CD4-positive, alpha-beta memory T cell (primary cell): Measurements from ENCODE around the gene AMOTL2. TPM values are rescaled to one million over a fixed set of nuclear protein-coding genes. Genes with fewer than 3 reads are reported as not detected.

ENCODE experiments used
- CTCF ChIA-PET: fragments of 350-600 bp; sonication (Branson Sonifier 250); formaldehyde crosslinking; loops from one replicate; lab custom pipeline; 2021; ENCODE audit warnings: inconsistent platforms; ENCODE audit not compliant: partially characterized antibody; lab: Charles Lee
- POLR2A ChIA-PET: fragments of 350-600 bp; sonication (Branson Sonifier 250); formaldehyde crosslinking; loops from one replicate; lab custom pipeline; 2021; ENCODE audit not compliant: partially characterized antibody; lab: Charles Lee
- DNase-seq, 5 donors: peaks; one replicate each; pipeline versions ENCODE4 v3.0.0 to v3.0.0-alpha.2; 2020 to 2022; ENCODE audit warnings: mixed read lengths in 1 of 5
- H3K27ac ChIP-seq: one replicate; pipeline ENCODE4 v1.7.0; 2013; ENCODE audit warnings: low read depth, low read length
- H3K27me3 ChIP-seq: 2 replicates; pipeline ENCODE4 v1.7.0; 2013; ENCODE audit warnings: mild to moderate bottlenecking, low read length, moderate library complexity; ENCODE audit not compliant: insufficient read depth
- H3K36me3 ChIP-seq: 2 replicates; pipeline ENCODE4 v1.7.0; 2013; ENCODE audit warnings: mild to moderate bottlenecking, low read length, moderate library complexity; ENCODE audit not compliant: insufficient read depth
- H3K4me1 ChIP-seq: 2 replicates; pipeline ENCODE4 v1.7.0; 2013; ENCODE audit warnings: mild to moderate bottlenecking, low read length, moderate library complexity; ENCODE audit not compliant: insufficient read depth
- H3K4me3 ChIP-seq, 2 donors: one replicate each; pipeline ENCODE4 v1.7.0; 2013; ENCODE audit warnings: low read length in 2 of 2, mild to moderate bottlenecking in 1 of 2
- H3K9me3 ChIP-seq, 2 donors: one replicate each; pipeline ENCODE4 v1.7.0; 2013; ENCODE audit warnings: low read length in 2 of 2, control low read depth in 1 of 2; ENCODE audit not compliant: control insufficient read depth in 1 of 2
- H3K27ac Mint-ChIP-seq, 7 donors: one replicate each; pipeline ENCODE4 v1.8.0; 2020 to 2021; ENCODE audit warnings: mixed read lengths in 7 of 7, mild to moderate bottlenecking in 6 of 7, inconsistent platforms in 3 of 7, moderate library complexity in 3 of 7
- H3K27me3 Mint-ChIP-seq, 2 donors: one replicate each; pipeline ENCODE4 v1.8.0; 2020 to 2021; ENCODE audit warnings: mixed read lengths in 2 of 2
- H3K36me3 Mint-ChIP-seq, 2 donors: one replicate each; pipeline ENCODE4 v1.8.0; 2020 to 2021; ENCODE audit warnings: mixed read lengths in 2 of 2, inconsistent platforms in 1 of 2, mild to moderate bottlenecking in 1 of 2
- H3K4me1 Mint-ChIP-seq, 4 donors: one replicate each; pipeline ENCODE4 v1.8.0; 2020 to 2021; ENCODE audit warnings: mixed read lengths in 4 of 4, mild to moderate bottlenecking in 1 of 4
- H3K4me3 Mint-ChIP-seq, 8 donors: one replicate each; pipeline ENCODE4 v1.8.0; 2020 to 2021; ENCODE audit warnings: mixed read lengths in 8 of 8, mild to moderate bottlenecking in 7 of 8, moderate library complexity in 6 of 8, inconsistent platforms in 3 of 8
- H3K9me3 Mint-ChIP-seq, 8 donors: one replicate each; pipeline ENCODE4 v1.8.0; 2020 to 2021; ENCODE audit warnings: mixed read lengths in 8 of 8, mild to moderate bottlenecking in 5 of 8, inconsistent platforms in 3 of 8, moderate library complexity in 1 of 8
- intact Hi-C: fragments of 100-400 bp; cut with micrococcal nuclease; formaldehyde crosslinking; loops from one replicate; pipeline ENCODE4 v1.15.1; 2023
- polyA plus RNA-seq, 2 donors: library from polyadenylated mRNA; unstranded; fragments of 300-500 nt; fragmentation: Illumina TruSeq; gene quantifications; one replicate each; pipeline ENCODE4 v1.2.3, GENCODE V29; 2021
- total RNA-seq, 2 experiments: library from RNA; stranded (reverse); gene quantifications; one replicate each; pipeline ENCODE4 v1.2.3, GENCODE V29; 2021

Gene AMOTL2
- total and polyA plus RNA-seq, 4 experiments from 2014 or later = 0.23 to 0.48 TPM; not detected in 2

DNA sequence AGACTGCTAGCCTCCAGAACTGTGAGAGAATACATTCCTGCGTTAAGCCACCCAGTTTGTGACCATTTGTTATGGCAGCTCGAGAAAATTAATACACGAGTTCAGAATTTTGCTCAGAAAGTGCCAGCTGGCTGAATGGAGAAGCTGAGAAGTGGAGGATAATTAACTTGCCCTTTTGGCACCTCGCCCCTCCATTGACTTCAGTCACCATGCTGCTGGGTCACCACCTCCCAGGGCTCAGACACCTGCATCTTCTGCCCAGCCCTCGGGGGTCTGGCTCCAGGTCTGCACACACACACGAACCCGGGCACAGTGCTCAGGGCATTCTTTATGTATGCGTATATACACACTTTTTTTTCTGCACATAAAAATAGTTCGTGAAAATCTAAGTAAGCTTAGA lies 32.0 kb downstream of the AMOTL2 start:
- no peaks in the 10 kb centered on the region for H3K27me3 ChIP-seq
- H3K27ac Mint-ChIP-seq = no peak overlapping the region
- no peaks in the 10 kb centered on the region for H3K4me1 ChIP-seq
- H3K4me1 Mint-ChIP-seq = peaks cover 0 to 2% (median 0%) of the 10 kb centered on the region in 4 donors
- no peak overlapping the region for H3K4me3 ChIP-seq
- no peak overlapping the region for H3K4me3 Mint-ChIP-seq
- H3K27ac ChIP-seq = no peak overlapping the region
- H3K27me3 Mint-ChIP-seq = peaks cover 2 to 3% of the 10 kb centered on the region in 2 donors
- H3K36me3 Mint-ChIP-seq = no peaks in the 10 kb centered on the region
- DNase-seq = no peak
- intact Hi-C loops = no loop called here
- CTCF ChIA-PET = no interaction called here
- no peaks in the 10 kb centered on the region for H3K36me3 ChIP-seq
- POLR2A ChIA-PET = no interaction called here
- H3K9me3 ChIP-seq = peaks cover 0 to 9% of the 10 kb centered on the region in 2 donors
- H3K9me3 Mint-ChIP-seq = peaks cover 0 to 15% (median 12%) of the 10 kb centered on the region in 8 donors

DNA sequence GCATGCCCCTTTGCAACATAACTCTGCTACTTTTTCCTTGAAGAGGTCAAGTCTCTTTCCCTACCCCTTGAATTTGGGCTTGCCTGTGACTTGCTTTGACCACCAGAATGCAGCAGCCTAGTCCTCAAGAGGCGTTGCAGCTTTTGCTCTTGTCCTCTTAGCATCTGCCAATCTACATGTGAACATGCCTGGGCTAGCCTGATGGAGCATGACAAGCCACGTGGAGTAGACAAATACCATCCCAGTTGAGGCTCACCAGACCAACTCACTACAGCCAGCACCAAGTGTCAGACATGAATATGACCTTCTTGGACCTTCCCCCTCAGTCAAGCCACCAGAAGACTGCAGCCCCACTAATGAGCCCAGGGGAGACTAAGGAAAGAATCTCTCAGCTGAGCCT lies 32.9 kb downstream of the AMOTL2 start:
- H3K4me1 ChIP-seq = no peaks in the 10 kb centered on the region
- H3K27ac ChIP-seq = no peak overlapping the region
- intact Hi-C loops = no loop called here
- H3K4me3 ChIP-seq = no peak overlapping the region
- H3K9me3 ChIP-seq = peaks cover 0 to 1% of the 10 kb centered on the region in 2 donors
- Mint-ChIP-seq H3K36me3 (no peaks in the 10 kb centered on the region), H3K4me3 (no peak overlapping the region), H3K27me3 (peaks cover 2 to 3% of the 10 kb centered on the region in 2 donors), H3K27ac (no peak overlapping the region), H3K9me3 (peaks cover 0 to 6% (median 4%) of the 10 kb centered on the region in 8 donors), H3K4me1 (peaks cover 0 to 2% (median 0%) of the 10 kb centered on the region in 4 donors)
- ChIA-PET POLR2A (no interaction called here), CTCF (no interaction called here)
- no peaks in the 10 kb centered on the region for H3K27me3 ChIP-seq
- no peaks in the 10 kb centered on the region for H3K36me3 ChIP-seq
- DNase-seq = no peak

DNA sequence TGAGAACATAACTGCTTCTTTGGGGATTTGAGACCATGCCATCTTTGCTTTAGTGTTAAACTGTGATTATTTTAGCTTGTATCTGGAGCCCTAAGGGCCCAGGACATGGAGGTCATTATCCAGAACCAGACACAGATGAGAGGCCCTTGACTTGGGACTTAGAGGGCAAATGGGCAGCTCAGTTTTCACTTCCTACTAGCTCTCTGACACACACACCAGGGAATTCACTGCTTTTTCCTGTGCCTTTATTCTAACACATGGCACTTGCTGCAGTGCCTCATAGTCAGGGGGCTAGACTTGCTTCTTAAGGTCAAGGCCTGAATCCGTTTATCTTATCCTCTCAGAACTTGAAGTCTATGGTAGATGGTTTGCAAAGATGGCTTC lies 33.3 kb downstream of the AMOTL2 start:
- Mint-ChIP-seq H3K4me3 (no peak overlapping the region), H3K36me3 (no peaks in the 10 kb centered on the region), H3K27me3 (peaks cover 2 to 3% of the 10 kb centered on the region in 2 donors), H3K9me3 (peaks cover 0 to 2% (median under 1%) of the 10 kb centered on the region in 8 donors), H3K4me1 (peaks cover 0 to 2% (median 0%) of the 10 kb centered on the region in 4 donors), H3K27ac (no peak overlapping the region)
- H3K27me3 ChIP-seq = no peaks in the 10 kb centered on the region
- CTCF ChIA-PET = no interaction called here
- H3K36me3 ChIP-seq = no peaks in the 10 kb centered on the region
- POLR2A ChIA-PET = no interaction called here
- no peak overlapping the region for H3K27ac ChIP-seq
- no peak for DNase-seq
- intact Hi-C loops = no loop called here
- H3K4me1 ChIP-seq = no peaks in the 10 kb centered on the region
- H3K4me3 ChIP-seq = no peak overlapping the region
- no peaks in the 10 kb centered on the region for H3K9me3 ChIP-seq

DNA sequence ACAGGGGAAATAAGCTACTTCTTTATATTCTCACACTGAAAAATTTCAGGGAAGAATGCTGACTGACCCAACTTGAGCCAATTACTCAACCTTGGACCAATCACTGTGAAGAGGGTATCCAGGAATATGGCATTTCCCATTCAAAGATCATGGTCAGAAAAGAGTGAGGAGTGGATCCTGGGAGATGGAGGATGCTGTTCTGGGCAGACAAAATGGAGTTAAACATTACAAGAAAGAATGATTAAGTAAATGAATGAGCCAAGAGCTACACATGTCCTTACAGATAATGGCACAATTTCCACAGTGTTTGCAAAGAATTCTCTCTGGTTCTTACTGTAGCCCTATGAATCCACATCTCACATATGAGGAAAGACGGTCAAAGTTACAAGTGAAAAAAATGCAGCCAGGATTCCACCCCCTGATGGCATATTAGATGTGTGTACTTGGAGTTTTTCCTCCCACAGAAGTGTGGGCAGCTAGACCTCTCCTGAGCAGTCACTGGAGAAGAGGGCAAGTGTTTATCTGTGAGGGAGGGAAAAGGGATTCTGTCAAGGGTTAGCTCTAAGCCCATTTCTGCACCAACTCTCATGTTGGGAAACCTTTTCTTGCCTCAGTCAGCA lies 33.8 kb downstream of the AMOTL2 start:
- Histone ChIP-seq H3K4me3 (no peak overlapping the region), H3K9me3 (no peaks in the 10 kb centered on the region), H3K27ac (no peak overlapping the region), H3K4me1 (no peaks in the 10 kb centered on the region), H3K36me3 (no peaks in the 10 kb centered on the region), H3K27me3 (no peaks in the 10 kb centered on the region)
- peaks cover 0 to 2% (median 0%) of the 10 kb centered on the region in 4 donors for H3K4me1 Mint-ChIP-seq
- no peak for DNase-seq
- intact Hi-C loops = no loop called here
- H3K4me3 Mint-ChIP-seq = no peak overlapping the region
- H3K36me3 Mint-ChIP-seq = no peaks in the 10 kb centered on the region
- H3K27ac Mint-ChIP-seq = no peak overlapping the region
- peaks cover 2 to 3% of the 10 kb centered on the region in 2 donors for H3K27me3 Mint-ChIP-seq
- H3K9me3 Mint-ChIP-seq = peaks cover 0 to 2% (median 0%) of the 10 kb centered on the region in 8 donors
- ChIA-PET POLR2A (no interaction called here), CTCF (no interaction called here)

DNA sequence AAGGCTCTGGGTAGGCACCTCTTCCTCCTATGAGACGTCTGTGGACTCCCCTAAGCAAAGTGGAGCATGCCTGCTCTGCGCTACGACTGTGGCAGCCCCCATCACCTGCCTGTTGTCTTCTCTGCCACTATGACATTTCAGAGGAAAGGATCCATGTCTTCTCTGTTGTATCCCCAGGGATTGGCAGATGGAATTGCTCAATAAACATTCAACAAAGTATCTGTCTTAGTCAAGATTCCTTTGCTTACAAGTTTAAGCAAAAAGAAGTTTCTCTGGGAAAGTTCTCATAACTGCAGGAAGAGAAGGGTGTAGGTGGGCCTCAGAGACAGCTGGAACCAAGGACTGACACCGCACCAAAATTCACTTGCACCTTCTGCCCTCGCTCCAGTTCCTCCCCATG lies 34.3 kb downstream of the AMOTL2 start:
- H3K4me3 Mint-ChIP-seq = no peak overlapping the region
- H3K9me3 Mint-ChIP-seq = no peaks in the 10 kb centered on the region
- intact Hi-C loops = no loop called here
- no peak overlapping the region for H3K27ac Mint-ChIP-seq
- peaks cover 2 to 3% of the 10 kb centered on the region in 2 donors for H3K27me3 Mint-ChIP-seq
- Histone ChIP-seq H3K4me3 (no peak overlapping the region), H3K27me3 (no peaks in the 10 kb centered on the region), H3K4me1 (no peaks in the 10 kb centered on the region), H3K27ac (no peak overlapping the region), H3K36me3 (no peaks in the 10 kb centered on the region), H3K9me3 (no peaks in the 10 kb centered on the region)
- no peak for DNase-seq
- no peaks in the 10 kb centered on the region for H3K36me3 Mint-ChIP-seq
- CTCF ChIA-PET = no interaction called here
- peaks cover 0 to 1% (median 0%) of the 10 kb centered on the region in 4 donors for H3K4me1 Mint-ChIP-seq
- POLR2A ChIA-PET = no interaction called here

DNA sequence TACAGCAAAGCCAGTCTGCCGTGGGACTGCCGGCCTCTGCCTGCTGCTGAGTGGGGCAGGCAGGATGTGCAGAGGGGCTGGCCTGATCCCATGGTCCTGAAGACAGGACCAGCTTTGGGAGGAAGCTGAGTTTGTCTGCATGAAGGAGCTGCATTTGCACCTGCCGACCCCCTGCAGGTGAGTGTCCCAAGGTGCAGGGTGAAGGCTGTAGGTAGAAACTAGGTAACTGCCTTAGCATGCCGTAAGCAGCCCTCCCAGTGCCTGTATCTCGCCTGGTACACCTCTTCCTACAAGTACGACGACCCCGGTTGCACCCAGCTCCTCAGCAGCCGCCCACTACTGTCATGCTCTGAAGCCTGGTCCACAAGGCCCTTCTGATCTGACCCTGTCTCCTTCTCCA lies 34.9 kb downstream of the AMOTL2 start:
- no peaks in the 10 kb centered on the region for H3K9me3 Mint-ChIP-seq
- Histone ChIP-seq H3K27ac (no peak overlapping the region), H3K9me3 (no peaks in the 10 kb centered on the region), H3K36me3 (no peaks in the 10 kb centered on the region), H3K4me1 (no peaks in the 10 kb centered on the region), H3K27me3 (no peaks in the 10 kb centered on the region), H3K4me3 (no peak overlapping the region)
- ChIA-PET POLR2A (no interaction called here), CTCF (no interaction called here)
- no peaks in the 10 kb centered on the region for H3K36me3 Mint-ChIP-seq
- intact Hi-C loops = no loop called here
- H3K4me3 Mint-ChIP-seq = no peak overlapping the region
- peaks cover 0 to 1% (median 0%) of the 10 kb centered on the region in 4 donors for H3K4me1 Mint-ChIP-seq
- no peak for DNase-seq
- H3K27me3 Mint-ChIP-seq = peaks cover 2 to 3% of the 10 kb centered on the region in 2 donors
- no peak overlapping the region for H3K27ac Mint-ChIP-seq

DNA sequence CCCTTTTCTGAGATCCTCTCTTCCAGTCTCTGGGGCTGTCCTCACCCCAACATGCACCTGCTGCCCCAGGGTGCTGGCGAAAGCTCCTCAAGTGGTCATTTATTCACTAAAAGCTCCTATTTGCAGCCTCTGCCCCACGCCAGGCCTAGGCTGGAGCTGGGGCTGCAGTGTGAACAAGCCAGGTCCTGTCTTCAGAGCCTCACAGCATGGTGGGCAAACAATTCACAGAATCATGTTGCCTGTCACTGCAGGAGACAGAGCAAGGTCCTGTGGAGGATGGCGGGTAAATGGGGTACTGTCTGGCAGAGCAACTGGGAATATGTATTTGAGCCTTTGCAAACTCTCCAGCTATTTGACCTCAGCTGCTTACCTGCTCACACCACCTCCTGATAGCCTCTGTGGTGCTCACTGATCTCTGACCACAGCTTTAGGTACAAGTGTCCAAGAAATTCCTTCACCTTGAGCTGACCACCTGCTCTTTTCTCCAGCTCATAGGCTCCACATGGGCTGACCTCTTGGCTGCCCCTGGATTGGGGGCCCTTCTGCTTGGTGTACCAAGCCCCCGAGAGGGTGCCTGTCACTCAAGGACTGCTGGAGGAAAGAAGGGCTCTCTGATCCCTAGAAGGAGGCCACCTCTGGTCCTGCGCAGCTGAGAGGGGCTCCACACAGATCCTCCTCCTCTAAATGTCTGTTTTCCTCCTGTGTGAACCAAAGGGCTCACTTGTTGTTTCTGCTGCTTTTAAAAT lies 35.6 kb downstream of the AMOTL2 start:
- Histone ChIP-seq H3K27ac (no peak overlapping the region), H3K4me3 (no peak overlapping the region), H3K9me3 (no peaks in the 10 kb centered on the region), H3K4me1 (no peaks in the 10 kb centered on the region), H3K36me3 (no peaks in the 10 kb centered on the region), H3K27me3 (no peaks in the 10 kb centered on the region)
- ChIA-PET POLR2A (no interaction called here), CTCF (interaction anchor here (0.9 kb wide), 1 partner anchor 30 kb away, joined by 3 read pairs; no protein-coding TSS in a partner anchor)
- intact Hi-C loops = no loop called here
- Mint-ChIP-seq H3K27ac (peak overlapping the region in 1 of 7 donors; percentile 10), H3K9me3 (no peaks in the 10 kb centered on the region), H3K27me3 (peaks cover 0 to 3% of the 10 kb centered on the region in 2 donors), H3K36me3 (no peaks in the 10 kb centered on the region), H3K4me1 (peaks cover 0 to 1% (median 0%) of the 10 kb centered on the region in 4 donors), H3K4me3 (no peak overlapping the region)
- no peak for DNase-seq
